ENCODE data around the gene CLDN17. TPM values are rescaled to one million over a fixed set of nuclear protein-coding genes. Genes with fewer than 3 reads are reported as not detected.

CLDN17 gene
- total RNA-seq, 1 experiment from 2014 or later = not detected

DNA sequence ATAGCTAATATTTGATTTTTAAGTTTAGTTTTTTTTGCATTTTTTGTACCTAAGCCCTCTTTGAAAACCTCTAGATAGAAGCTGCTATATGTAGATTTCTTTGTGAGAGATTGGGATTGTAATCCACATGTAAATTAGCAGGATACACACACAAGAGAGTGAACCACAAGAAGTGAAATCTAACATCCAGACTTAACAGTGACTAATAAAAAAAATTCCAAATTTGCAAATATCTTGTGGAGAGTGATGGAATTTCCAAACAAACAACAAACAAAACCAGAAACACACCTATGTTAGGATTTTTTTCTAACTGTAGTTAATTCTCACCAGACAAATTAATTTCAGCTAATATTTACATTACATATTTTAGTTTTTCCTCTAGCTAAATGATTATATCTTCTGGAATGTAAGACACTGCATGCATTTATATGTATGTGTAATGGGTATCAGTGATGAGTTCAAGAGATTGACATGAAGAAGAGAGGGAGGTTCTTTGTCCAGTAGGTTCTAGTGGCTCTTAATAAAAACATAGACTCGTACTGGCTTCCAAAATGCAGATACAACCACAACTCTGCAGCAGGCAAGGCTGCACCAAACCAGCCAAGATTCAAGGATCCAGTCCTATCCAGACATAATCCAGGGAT lies 12.8 kb downstream of the CLDN17 start:
- no peak for DNase-seq
- ChIA-PET POLR2A (no interaction called here), CTCF (no interaction called here)
- H3K27me3 ChIP-seq (replicated peaks; ENCODE audit: control insufficient read depth, insufficient read depth, low read length) = no peaks in the 10 kb centered on the region
- H3K4me1 ChIP-seq = no peaks in the 10 kb centered on the region
- H3K36me3 ChIP-seq (ENCODE audit: control insufficient read depth, insufficient read depth, low read length) = no peaks in the 10 kb centered on the region
- H3K27me3 Mint-ChIP-seq (ENCODE audit: insufficient read depth, unreplicated experiment) = peaks cover 5% of the 10 kb centered on the region
- no peak overlapping the region for H3K4me3 ChIP-seq (ENCODE audit: low read depth, low read length)
- intact Hi-C loops (cut with micrococcal nuclease; ENCODE audit: unreplicated experiment) = no loop called here
- no TSS peak for BruUV-seq (replicated peaks)
- H3K36me3 Mint-ChIP-seq (ENCODE audit: insufficient read depth, unreplicated experiment) = no peaks in the 10 kb centered on the region
- TF ChIP-seq, protein P1, sequence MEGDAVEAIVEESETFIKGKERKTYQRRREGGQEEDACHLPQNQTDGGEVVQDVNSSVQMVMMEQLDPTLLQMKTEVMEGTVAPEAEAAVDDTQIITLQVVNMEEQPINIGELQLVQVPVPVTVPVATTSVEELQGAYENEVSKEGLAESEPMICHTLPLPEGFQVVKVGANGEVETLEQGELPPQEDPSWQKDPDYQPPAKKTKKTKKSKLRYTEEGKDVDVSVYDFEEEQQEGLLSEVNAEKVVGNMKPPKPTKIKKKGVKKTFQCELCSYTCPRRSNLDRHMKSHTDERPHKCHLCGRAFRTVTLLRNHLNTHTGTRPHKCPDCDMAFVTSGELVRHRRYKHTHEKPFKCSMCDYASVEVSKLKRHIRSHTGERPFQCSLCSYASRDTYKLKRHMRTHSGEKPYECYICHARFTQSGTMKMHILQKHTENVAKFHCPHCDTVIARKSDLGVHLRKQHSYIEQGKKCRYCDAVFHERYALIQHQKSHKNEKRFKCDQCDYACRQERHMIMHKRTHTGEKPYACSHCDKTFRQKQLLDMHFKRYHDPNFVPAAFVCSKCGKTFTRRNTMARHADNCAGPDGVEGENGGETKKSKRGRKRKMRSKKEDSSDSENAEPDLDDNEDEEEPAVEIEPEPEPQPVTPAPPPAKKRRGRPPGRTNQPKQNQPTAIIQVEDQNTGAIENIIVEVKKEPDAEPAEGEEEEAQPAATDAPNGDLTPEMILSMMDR (IDR thresholded peaks at IDR 0.05; ENCODE audit: insufficient read depth in 1 of 2, low read depth in 1 of 2, low read length in 1 of 2, severe bottlenecking in 1 of 2, unreplicated experiment in 1 of 2) = no peak
- no peak overlapping the region for H3K27ac Mint-ChIP-seq (ENCODE audit: unreplicated experiment)
- H3K4me3 Mint-ChIP-seq (ENCODE audit: unreplicated experiment) = no peak overlapping the region
- no peaks in the 10 kb centered on the region for H3K9me3 Mint-ChIP-seq (ENCODE audit: unreplicated experiment)
- no peaks in the 10 kb centered on the region for H3K9me3 ChIP-seq
- no peaks in the 10 kb centered on the region for H3K4me1 Mint-ChIP-seq (ENCODE audit: low read depth, unreplicated experiment)

DNA sequence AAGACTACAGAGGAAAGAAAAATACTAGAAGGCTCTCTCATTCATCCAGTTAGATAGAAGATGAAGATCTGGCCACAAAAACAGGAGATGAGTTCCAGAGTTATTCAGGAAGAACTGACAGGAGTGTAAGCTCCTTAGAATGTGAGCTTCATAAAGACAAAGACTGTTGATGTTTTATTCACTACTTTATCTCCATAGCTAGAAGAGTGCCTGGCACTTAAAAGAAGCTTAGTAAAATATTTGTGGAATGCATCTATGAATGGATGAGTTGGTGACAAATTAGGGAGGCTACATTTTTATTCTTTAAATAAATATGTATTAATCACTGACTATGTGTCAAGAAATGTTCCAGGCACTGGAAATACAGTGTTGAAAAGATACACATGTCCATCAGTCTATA lies 13.8 kb downstream of the CLDN17 start:
- no peak overlapping the region for H3K4me3 ChIP-seq (ENCODE audit: low read depth, low read length)
- H3K9me3 ChIP-seq = no peaks in the 10 kb centered on the region
- no peak for DNase-seq
- CTCF ChIA-PET = no interaction called here
- H3K36me3 ChIP-seq (ENCODE audit: control insufficient read depth, insufficient read depth, low read length) = no peaks in the 10 kb centered on the region
- H3K9me3 Mint-ChIP-seq (ENCODE audit: unreplicated experiment) = no peaks in the 10 kb centered on the region
- no peaks in the 10 kb centered on the region for H3K36me3 Mint-ChIP-seq (ENCODE audit: insufficient read depth, unreplicated experiment)
- intact Hi-C loops (cut with micrococcal nuclease; ENCODE audit: unreplicated experiment) = no loop called here
- POLR2A ChIA-PET = no interaction called here
- H3K4me3 Mint-ChIP-seq (ENCODE audit: unreplicated experiment) = no peak overlapping the region
- H3K27me3 Mint-ChIP-seq (ENCODE audit: insufficient read depth, unreplicated experiment) = peaks cover 5% of the 10 kb centered on the region
- TF ChIP-seq, protein P1 (IDR thresholded peaks at IDR 0.05; ENCODE audit: insufficient read depth in 1 of 2, low read depth in 1 of 2, low read length in 1 of 2, severe bottlenecking in 1 of 2, unreplicated experiment in 1 of 2) = no peak
- no peaks in the 10 kb centered on the region for H3K27me3 ChIP-seq (replicated peaks; ENCODE audit: control insufficient read depth, insufficient read depth, low read length)
- no TSS peak for BruUV-seq (replicated peaks)
- no peaks in the 10 kb centered on the region; the same call in 1 of the 2 replicates for H3K4me1 ChIP-seq
- H3K4me1 Mint-ChIP-seq (ENCODE audit: low read depth, unreplicated experiment) = no peaks in the 10 kb centered on the region
- H3K27ac Mint-ChIP-seq (ENCODE audit: unreplicated experiment) = no peak overlapping the region

DNA sequence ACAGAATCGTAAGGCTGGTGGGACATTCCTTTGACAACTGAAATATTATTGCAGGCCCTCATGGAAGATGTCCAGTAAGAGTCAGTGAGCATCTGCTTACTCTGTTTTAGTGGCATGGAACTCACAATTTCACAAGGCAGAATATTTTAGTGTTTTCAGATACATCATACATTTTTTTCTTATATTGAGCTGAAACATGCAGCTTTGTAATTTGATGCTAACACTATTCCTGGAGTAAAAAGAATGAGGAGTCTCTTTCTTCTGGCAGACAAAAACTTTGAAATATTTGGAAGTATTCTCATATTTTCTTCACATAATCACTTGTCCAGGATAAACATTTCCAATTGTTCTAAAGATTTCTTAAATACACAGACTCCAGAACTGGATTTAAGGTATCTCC lies 17.7 kb downstream of the CLDN17 start:
- H3K27me3 ChIP-seq (replicated peaks; ENCODE audit: control insufficient read depth, insufficient read depth, low read length) = no peaks in the 10 kb centered on the region
- no peak overlapping the region for H3K4me3 Mint-ChIP-seq (ENCODE audit: unreplicated experiment)
- peaks cover 2% of the 10 kb centered on the region for H3K27me3 Mint-ChIP-seq (ENCODE audit: insufficient read depth, unreplicated experiment)
- no peak overlapping the region for H3K27ac Mint-ChIP-seq (ENCODE audit: unreplicated experiment)
- H3K36me3 Mint-ChIP-seq (ENCODE audit: insufficient read depth, unreplicated experiment) = no peaks in the 10 kb centered on the region
- TF ChIP-seq, protein P1 (IDR thresholded peaks at IDR 0.05; ENCODE audit: insufficient read depth in 1 of 2, low read depth in 1 of 2, low read length in 1 of 2, severe bottlenecking in 1 of 2, unreplicated experiment in 1 of 2) = no peak
- H3K4me3 ChIP-seq (ENCODE audit: low read depth, low read length) = no peak overlapping the region
- DNase-seq = no peak
- peaks cover 21% of the 10 kb centered on the region; the same call in 1 of the 2 replicates for H3K4me1 ChIP-seq
- no TSS peak for BruUV-seq (replicated peaks)
- no peaks in the 10 kb centered on the region for H3K9me3 ChIP-seq
- intact Hi-C loops (cut with micrococcal nuclease; ENCODE audit: unreplicated experiment) = no loop called here
- ChIA-PET CTCF (no interaction called here), POLR2A (no interaction called here)
- H3K4me1 Mint-ChIP-seq (ENCODE audit: low read depth, unreplicated experiment) = peaks cover 17% of the 10 kb centered on the region
- H3K36me3 ChIP-seq (ENCODE audit: control insufficient read depth, insufficient read depth, low read length) = no peaks in the 10 kb centered on the region
- H3K9me3 Mint-ChIP-seq (ENCODE audit: unreplicated experiment) = no peaks in the 10 kb centered on the region

All from Caco-2 (cell line).